AG08396 (cell line): Measurements from ENCODE around the gene CCDC81.
"Not testable (repeated sequence)": the region's sequence is repeated elsewhere in the genome, so short reads cannot be mapped to it uniquely, and the experiment has no call there.

Experiments
- DNase-seq: peaks from one replicate; pipeline ENCODE4 v3.0.0; 2012; ENCODE audit warnings: low spot score, mixed read lengths

The CCDC81 gene

DNA sequence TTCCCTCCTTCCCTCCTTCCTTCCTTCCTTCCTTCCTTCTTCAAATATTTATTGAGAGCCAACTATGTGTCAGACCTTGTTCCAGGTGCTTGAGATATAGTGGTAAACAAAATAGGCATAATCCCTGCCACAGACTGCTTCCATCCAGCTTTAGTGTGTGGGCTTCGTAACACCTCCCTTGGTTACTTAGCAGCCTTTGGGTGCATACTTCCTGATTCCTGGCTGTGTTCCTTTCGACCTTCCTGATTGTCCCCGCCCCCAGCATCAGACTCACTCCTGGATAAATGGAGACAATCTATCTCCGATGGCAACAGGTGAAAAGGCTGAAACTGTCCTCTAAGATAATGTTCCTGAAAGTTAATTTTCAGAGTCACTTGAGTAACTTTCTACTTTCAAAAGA, 13.5 kb downstream of the CCDC81 start:
- DNase-seq, result no peak

DNA sequence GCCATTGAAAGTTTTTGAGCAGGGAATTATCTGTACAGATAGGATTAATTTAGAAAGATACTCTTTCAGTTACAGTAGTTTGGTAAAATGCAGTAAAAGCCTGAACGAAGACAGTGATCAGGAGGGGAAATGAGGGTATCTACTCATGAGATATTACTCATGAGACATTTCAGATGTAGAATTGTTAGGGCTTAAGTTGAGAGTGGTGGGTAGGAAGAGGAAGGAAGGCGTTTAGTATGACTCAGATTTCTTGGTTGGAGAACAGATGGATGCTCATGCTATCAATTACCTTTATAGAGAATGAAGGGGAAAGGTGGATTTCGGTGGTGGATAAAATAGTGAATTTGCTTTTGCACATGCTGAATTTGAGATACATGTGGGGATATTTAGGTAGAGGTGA, 15.8 kb downstream of the CCDC81 start:
- DNase-seq, result no peak

- peak; percentile 30 for DNase-seq
These were observed 20.4 kb downstream of the CCDC81 start for GRCh38 chr11:86395061-86395551.

GRCh38 chr11:86396396-86396795, 21.7 kb downstream of the CCDC81 start:
- peak; percentile 62 for DNase-seq

DNA sequence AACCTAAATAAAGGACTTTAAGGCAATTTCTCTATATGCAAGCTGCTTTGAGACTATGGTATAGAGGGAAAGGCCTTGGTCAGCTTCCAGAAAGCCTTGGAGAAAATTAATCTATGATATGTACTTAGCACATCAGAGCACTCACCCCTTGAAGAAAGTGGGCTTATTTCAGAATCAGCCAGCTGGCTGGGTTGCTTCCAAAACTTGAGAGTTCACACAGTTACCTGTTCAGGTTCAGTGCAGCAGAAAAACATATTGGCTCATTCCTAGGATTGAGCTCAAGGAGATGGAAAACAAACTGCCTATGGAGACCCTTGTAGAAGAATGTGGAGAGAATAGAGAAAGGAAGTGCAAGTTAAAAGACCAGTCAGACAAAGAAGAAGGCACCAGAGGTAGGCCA, 22.7 kb downstream of the CCDC81 start:
- no peak for DNase-seq

GRCh38 chr11:86398106-86398505, 23.4 kb downstream of the CCDC81 start:
- no peak for DNase-seq

DNA sequence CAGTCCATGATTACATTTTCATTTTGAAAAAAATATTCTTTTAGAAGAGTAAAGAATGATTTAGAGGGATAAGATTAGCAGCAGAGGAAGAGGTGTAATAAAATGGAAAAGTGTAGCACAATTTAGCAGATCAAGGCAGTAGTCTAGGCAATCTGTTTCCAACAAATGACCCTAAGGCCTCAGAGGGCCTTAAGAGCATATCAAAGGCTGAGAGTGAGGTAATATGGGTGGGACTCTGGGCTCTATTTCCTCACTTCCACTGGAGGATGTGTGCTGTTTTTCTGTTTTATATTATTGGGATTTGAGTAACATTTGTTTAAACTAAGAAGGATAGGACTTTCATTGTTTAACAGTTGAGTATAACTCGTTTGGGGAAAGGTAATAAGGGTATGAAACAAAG, 28.8 kb downstream of the CCDC81 start:
- DNase-seq, result no peak

DNA sequence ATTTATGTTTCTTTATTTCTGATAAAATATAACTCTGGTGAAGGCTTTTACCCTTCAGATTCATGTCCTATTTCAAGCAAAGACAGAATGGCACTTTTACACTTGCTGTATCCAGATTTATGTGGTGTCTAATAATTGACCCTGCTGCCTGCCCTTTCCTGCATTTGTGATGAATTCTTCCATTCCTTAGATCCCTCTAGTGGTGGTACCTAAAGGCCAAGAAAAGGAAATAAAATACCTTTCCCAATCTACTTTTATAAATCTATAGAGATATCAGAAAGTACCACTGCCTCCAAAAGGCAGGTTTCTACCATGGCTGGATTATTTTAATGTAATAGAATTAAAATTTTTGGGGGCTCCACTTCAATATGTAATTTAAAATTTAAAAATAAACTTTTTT, 34.2 kb downstream of the CCDC81 start:
- DNase-seq, result no peak

DNA sequence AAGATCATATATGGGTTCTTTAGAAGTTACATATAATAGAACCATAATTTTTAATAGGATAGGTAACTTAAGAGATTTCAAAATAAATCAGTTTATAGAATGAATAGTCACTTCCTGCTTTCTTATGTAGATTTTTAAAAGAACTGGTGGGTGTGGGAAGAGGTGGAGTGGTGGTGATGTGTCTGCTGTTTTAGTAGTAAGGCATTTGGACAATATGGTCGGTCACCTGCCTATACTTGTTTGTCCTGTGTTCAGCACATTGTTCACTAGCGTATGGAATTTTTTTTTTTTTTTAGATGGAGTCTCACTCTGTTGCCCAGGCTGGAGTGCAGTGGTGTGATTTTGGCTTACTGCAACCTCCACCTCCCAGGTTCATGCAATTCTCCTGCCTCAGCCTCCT, 39.3 kb downstream of the CCDC81 start:
- no peak for DNase-seq

- DNase-seq, result no peak
These were observed 40.3 kb downstream of the CCDC81 start for GRCh38 chr11:86415026-86415425.

GRCh38 chr11:86416494-86416893, 41.8 kb downstream of the CCDC81 start:
- no peak for DNase-seq

DNA sequence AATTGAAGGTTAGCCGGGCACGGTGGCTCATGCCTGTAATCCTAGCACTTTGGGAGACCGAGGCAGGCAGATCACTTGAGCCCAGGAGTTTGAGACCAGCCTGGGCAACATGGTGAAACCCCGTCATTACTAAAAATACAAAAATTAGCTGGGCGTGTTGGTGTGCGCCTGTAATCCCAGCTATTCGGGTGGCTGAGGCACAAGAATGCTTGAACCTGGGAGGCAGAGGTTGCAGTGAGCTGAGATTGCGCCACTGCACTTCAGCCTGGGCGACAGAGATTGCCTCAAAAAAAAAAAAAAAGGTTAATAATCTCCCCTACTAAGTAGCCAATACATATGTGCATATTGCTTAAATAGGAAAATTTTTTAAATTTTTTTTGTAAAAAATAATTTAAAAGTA, 42.3 kb downstream of the CCDC81 start:
- not testable (repeated sequence) for DNase-seq

DNA sequence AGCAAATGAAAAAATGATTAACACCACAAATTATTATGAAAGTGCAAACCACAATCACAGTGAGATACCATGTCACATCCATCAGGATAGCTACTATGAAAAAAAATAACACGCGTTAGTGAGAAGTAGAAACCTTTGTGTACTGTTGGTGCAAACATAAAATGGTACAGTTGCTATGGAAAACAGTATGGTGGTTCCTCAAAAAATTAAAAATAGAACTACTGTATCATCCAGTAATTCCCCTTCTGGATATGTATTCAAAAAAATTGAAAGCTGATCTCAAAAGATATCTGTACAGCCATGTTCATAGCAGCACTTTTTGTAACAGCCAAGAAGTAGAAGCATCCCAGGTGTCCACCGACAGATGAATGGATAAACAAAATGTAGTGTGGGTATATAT, 43.4 kb downstream of the CCDC81 start:
- no peak for DNase-seq

GRCh38 chr11:86418513-86418912, 43.8 kb downstream of the CCDC81 start:
- DNase-seq, result no peak

GRCh38 chr11:86418917-86419316, 44.2 kb downstream of the CCDC81 start:
- no peak for DNase-seq

- no peak for DNase-seq
These were observed 47.3 kb downstream of the CCDC81 start for GRCh38 chr11:86421946-86422345.

DNA sequence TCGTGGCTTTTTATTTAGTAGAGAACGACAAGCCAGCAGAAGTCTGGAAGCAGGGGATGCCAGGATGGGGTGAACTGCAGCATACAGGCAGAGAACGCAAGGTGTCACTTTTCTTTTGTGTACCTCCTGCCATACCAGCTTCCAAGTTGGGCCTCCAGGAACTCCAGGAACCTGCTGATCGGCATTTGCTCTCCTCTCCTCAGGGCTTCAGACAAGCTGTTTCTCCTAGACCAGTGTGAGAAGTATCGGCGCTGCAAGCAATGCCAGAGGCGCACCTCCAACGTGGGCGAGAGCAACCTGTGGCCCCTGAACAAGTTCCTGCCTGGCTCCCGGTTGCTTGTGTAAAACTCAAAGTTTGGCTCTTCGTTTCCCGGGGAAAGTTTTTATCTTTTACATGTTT, 47.7 kb downstream of the CCDC81 start:
- no peak for DNase-seq

GRCh38 chr11:86423488-86423887, 48.8 kb downstream of the CCDC81 start:
- DNase-seq, result not testable (repeated sequence)

DNA sequence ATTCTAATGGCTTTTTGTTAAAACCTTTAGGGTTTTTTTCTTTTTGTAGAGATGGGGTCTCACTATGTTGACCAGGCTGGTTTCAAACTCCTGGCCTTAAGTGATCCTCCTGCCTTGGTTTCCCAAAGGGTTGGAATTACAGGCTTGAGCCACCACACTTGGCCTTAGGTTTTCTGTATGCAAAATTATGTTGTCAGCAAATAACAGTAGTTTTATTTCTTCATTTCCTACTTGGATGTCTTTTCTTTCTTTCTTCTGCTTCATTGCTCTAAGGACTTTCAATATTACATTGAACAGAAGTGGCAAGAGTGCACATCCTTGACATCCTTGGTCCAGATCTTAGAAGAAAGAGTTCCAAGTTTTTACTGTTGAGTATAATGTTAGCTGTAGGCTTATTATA, 52.8 kb downstream of the CCDC81 start:
- no peak for DNase-seq

GRCh38 chr11:86431258-86431657, 56.6 kb downstream of the CCDC81 start:
- DNase-seq, result no peak

GRCh38 chr11:86433361-86434095, 58.8 kb downstream of the CCDC81 start:
- DNase-seq, result not testable (repeated sequence)

DNA sequence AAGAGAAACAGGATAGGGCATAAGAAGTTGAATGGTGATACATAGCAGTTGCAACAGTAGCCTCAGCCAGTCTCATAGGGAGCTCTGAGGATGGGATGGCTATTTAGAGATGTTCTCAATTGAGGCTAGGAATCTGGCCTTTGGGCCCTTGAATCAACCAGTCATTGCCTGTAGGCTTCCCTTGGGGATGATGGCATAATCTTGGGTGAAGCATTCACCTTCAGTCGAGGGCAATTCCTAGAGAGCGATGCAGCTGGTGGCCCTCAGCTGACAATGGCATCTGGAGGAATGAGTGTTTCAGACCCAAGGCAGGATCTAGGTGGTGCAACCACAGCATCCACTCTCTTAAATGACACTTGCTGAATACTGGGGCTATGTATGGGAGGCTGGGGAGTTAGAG, 61.0 kb downstream of the CCDC81 start:
- no peak for DNase-seq

DNA sequence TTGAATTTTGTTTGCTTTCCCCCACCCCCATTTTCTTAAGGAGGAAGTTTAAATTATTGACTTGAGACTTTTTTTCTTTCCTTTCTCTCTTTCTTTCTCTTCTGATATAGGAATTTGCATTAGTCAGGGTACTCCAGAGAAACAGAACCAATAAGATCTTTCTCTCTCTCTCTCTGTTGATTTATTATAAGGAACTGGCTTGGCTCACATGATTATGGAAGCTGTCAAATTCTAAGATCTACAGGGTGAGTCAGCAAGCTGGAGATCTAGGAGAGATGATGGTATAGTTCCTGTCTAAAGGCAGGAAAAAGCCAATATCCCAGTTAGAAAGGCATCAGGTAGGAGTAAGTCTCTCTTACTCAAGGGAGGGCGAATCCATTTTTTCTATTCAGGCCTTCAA, 64.0 kb downstream of the CCDC81 start:
- DNase-seq, result no peak

- DNase-seq, result peak; percentile 34
These were observed 65.6 kb downstream of the CCDC81 start for GRCh38 chr11:86440305-86440716.
